Measurements from ENCODE around the gene TBCCD1. TPM values are rescaled to one million over a fixed set of nuclear protein-coding genes. Genes with fewer than 3 reads are reported as not detected.
A peak's percentile ranks its signal among the peaks of the same experiment; 100 is the strongest.

The TBCCD1 gene, protein sequence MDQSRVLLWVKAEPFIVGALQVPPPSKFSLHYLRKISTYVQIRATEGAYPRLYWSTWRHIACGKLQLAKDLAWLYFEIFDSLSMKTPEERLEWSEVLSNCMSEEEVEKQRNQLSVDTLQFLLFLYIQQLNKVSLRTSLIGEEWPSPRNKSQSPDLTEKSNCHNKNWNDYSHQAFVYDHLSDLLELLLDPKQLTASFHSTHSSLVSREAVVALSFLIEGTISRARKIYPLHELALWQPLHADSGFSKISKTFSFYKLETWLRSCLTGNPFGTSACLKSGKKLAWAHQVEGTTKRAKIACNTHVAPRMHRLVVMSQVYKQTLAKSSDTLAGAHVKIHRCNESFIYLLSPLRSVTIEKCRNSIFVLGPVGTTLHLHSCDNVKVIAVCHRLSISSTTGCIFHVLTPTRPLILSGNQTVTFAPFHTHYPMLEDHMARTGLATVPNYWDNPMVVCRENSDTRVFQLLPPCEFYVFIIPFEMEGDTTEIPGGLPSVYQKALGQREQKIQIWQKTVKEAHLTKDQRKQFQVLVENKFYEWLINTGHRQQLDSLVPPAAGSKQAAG
- total RNA-seq = 10 to 100 TPM in 6 of 7 donors, 1 to 10 TPM in 1; 9.8 to 22.1 (median 14.4) TPM
- polyA plus RNA-seq = 1 to 10 TPM; 3.7 to 5.1 (median 3.9) TPM
- long read RNA-seq, donor 1, partial matches to known transcripts = 0 of 1 reads
- long read RNA-seq, donor 1, other reads (novel, unspliced or antisense) = 0 of 1 reads
- long read RNA-seq, donor 2, partial matches to known transcripts = 14 of 15 reads
- long read RNA-seq, donor 2, other reads (novel, unspliced or antisense) = 0 of 15 reads

DNA sequence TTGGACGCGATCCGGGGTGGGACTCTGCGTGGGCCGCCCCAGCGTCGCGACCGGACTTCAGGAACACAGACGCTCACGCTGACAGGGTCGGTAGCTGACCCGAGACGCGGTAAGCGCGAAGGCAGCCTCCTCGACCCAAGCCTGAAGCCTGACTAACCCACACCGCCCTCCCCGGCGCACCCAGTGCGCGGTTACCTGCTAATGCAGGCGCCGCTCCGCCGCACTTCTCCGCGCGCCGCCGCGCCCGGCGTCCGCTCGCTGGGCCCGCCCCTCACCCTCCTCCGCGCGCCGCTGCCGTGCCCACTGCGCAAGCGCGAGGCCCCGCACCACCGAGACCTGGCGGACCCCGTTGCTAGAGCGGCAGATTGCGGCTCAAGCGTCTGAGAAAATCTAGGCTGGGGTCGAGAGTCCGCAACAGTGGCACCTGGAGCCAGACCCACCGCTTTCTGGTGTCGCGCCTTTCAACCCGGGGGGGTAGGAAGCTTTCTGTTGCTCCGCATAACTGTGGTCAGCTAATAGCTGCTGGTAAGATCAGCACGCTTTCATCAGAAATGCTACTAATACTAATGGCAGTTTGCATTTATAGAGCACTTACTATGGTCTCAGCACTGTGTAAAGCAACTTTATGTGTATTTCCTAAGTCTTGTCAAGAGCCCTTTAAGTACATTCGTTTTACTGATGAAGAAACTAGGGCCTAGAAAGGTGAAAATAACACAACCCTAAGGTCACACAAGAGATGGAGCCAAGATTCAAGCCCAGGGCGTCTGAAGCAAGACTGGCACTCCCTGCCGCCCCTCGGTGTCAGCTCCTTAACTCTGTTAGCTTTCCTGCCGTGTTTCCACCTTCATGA, at the start of gene TBCCD1:
Gene TBCCD1, minus strand, starts transcription at position 268 of the 850 bp plus-strand sequence. CDS start 3,010 bp downstream, outside the sequence.
- no peaks in the 10 kb centered on the region for H3K9me3 ChIP-seq
- TF ChIP-seq, protein P1, sequence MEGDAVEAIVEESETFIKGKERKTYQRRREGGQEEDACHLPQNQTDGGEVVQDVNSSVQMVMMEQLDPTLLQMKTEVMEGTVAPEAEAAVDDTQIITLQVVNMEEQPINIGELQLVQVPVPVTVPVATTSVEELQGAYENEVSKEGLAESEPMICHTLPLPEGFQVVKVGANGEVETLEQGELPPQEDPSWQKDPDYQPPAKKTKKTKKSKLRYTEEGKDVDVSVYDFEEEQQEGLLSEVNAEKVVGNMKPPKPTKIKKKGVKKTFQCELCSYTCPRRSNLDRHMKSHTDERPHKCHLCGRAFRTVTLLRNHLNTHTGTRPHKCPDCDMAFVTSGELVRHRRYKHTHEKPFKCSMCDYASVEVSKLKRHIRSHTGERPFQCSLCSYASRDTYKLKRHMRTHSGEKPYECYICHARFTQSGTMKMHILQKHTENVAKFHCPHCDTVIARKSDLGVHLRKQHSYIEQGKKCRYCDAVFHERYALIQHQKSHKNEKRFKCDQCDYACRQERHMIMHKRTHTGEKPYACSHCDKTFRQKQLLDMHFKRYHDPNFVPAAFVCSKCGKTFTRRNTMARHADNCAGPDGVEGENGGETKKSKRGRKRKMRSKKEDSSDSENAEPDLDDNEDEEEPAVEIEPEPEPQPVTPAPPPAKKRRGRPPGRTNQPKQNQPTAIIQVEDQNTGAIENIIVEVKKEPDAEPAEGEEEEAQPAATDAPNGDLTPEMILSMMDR (IDR thresholded peaks at IDR 0.05 in 8 of 11, conservative IDR thresholded peaks at IDR 0.05 in 3 of 11) = peak in 1 of 11 experiments; percentile 17
- TF ChIP-seq POLR2A (IDR thresholded peaks at IDR 0.05) (peak; percentile 16 to 94 (median 36)), POLR2AphosphoS5 (IDR thresholded peaks at IDR 0.05) (peak; percentile 95 to 97 (median 96))
- DNase-seq = peak; percentile 99
- H3K27ac ChIP-seq = peak within 1 kb of the TSS; percentile 57 to 94 (median 91)
- 0 to 1% (median 0%) methylated on average over 16 to 66 of the region's 66 CpGs for WGBS, 5 donors
- H3K27me3 ChIP-seq (replicated peaks in 1 of 7) = no peaks in the 10 kb centered on the region
- H3K4me1 ChIP-seq = peaks cover 29 to 88% (median 64%) of the 10 kb centered on the region in 6 donors
- intact Hi-C loops (cut with DNase I; ENCODE audit: low total_unique reads) = no loop called here
- H3K36me3 ChIP-seq = peaks cover 0 to 22% (median under 1%) of the 10 kb centered on the region in 6 donors
- peak within 1 kb of the TSS; percentile 58 to 92 (median 72) for H3K4me3 ChIP-seq

DNA sequence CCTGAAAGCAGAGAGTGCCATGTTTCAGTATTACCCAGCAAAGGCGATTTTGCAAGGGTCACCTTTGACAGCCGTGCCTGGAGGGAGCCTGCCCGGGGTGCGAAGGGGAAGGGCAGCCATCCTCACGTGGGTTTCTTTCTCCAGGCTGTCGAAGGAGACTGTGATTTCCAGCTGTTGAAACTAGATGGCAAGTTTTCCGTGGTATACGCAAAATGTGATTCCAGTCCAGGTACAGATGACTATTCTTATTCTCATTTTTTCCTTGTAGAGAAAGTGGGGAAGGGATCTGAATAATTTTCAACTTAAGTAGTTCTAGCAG, 49.1 kb upstream of the TBCCD1 start:
- no peak overlapping the region for H3K27ac ChIP-seq
- H3K27me3 ChIP-seq (replicated peaks in 1 of 7) = peaks cover 0 to 76% (median 16%) of the 10 kb centered on the region in 7 donors
- no peaks in the 10 kb centered on the region for H3K9me3 ChIP-seq
- DNase-seq = no peak
- H3K4me3 ChIP-seq = no peak overlapping the region
- intact Hi-C loops (cut with DNase I; ENCODE audit: low total_unique reads) = loop anchor here (5.0 kb wide), 1 partner anchor 624 kb away; no protein-coding TSS in a partner anchor
- H3K4me1 ChIP-seq = peaks cover 0 to 25% (median 22%) of the 10 kb centered on the region in 6 donors
- no peaks in the 10 kb centered on the region for H3K36me3 ChIP-seq
- WGBS, 5 donors = 82 to 92% (median 83%) methylated on average over 8 of the region's 8 CpGs
- TF ChIP-seq POLR2AphosphoS5 (IDR thresholded peaks at IDR 0.05) = no peak
- TF ChIP-seq, protein P1 (IDR thresholded peaks at IDR 0.05 in 8 of 11, conservative IDR thresholded peaks at IDR 0.05 in 3 of 11) = no peak
- TF ChIP-seq POLR2A (IDR thresholded peaks at IDR 0.05) = no peak

DNA sequence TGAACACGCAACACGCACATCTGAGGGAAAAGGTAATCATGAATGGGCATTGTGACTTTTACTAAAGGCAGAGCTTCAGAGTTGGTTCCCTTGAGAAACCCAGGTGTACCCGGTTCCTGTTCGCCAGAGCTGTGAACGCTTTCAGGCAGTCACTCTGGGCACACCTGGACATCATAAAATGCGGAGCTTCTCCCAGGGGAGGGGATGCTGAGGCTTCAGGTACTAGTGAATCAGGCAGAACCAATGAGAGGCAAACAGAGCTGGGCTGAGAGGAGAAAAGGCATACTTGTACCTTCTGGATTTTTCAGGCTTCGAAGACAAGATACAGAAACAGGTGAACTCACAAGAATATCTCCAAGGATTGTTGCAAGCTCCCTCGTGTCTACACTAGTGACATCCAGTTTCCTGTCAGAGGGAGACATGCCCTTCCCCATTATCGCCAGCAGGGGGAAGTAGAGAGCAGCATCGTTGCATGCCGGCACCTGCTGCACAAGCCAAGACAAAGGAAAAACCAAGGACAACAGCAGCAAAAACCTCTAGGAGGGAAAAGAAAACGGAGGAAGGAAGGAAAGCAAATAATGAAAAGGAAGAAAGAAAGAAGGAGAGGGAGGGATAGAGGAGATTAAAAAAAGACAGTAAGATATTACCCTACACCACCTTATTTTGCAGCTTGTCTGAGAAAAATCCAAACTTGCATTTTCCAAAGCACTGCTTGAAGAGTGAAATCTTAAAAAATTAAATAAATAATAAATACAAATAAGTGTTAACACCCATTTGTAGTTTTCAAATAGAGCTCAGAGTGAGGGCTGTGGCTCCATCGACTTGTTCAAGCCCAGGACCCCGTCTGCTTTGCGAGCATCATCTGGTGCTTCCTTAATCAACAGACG, 47.7 kb upstream of the TBCCD1 start:
- TF ChIP-seq, protein P1 (IDR thresholded peaks at IDR 0.05 in 8 of 11, conservative IDR thresholded peaks at IDR 0.05 in 3 of 11) = peak; percentile 93 to 98 (median 97)
- no peak for TF ChIP-seq POLR2A (IDR thresholded peaks at IDR 0.05)
- no peak for TF ChIP-seq POLR2AphosphoS5 (IDR thresholded peaks at IDR 0.05)
- H3K27me3 ChIP-seq (replicated peaks in 1 of 7) = peaks cover 0 to 66% (median 16%) of the 10 kb centered on the region in 7 donors
- H3K4me1 ChIP-seq = peaks cover 0 to 25% (median 22%) of the 10 kb centered on the region in 6 donors
- H3K4me3 ChIP-seq = peak overlapping the region in 1 of 8 donors; percentile 37
- WGBS, 5 donors = 27 to 32% (median 28%) methylated on average over 16 of the region's 16 CpGs
- intact Hi-C loops (cut with DNase I; ENCODE audit: low total_unique reads) = loop anchor here (5.0 kb wide), 2 partner anchors 207 to 623 kb away; no protein-coding TSS in a partner anchor
- no peaks in the 10 kb centered on the region for H3K9me3 ChIP-seq
- peak; percentile 86 for DNase-seq
- no peaks in the 10 kb centered on the region for H3K36me3 ChIP-seq
- H3K27ac ChIP-seq = peak overlapping the region in 1 of 8 donors; percentile 1
